H1 (cell line): ENCODE measurements around the gene BSG. TPM values are rescaled to one million over a fixed set of nuclear protein-coding genes. Genes with fewer than 3 reads are reported as not detected.
"Not testable (repeated sequence)": the region's sequence is repeated elsewhere in the genome, so short reads cannot be mapped to it uniquely, and the experiment has no call there.

Experiments used
- CTCF ChIA-PET: fragments of 300-600 bp; sonication (Branson Sonifier 250); formaldehyde crosslinking; loops from one replicate; lab custom pipeline; 2021; ENCODE audit not compliant: partially characterized antibody; lab: Charles Lee
- POLR2A ChIA-PET: fragments of 300-600 bp; sonication (Branson Sonifier 250); formaldehyde crosslinking; loops from one replicate; lab custom pipeline; 2021; ENCODE audit warnings: inconsistent platforms; ENCODE audit not compliant: partially characterized antibody; lab: Charles Lee
- DNase-seq, 2 experiments: peaks; one replicate each; pipeline versions ENCODE4 v3.0.0 to v3.0.0-alpha.2; 2010 to 2022; ENCODE audit warnings: low spot score in 2 of 2, low read depth in 1 of 2, mixed read lengths in 1 of 2
- FAIRE-seq: peaks from 2 replicates; lab custom pipeline; 2011; peaks lifted over from hg19 to GRCh38; lab: Jason Lieb, UNC
- H2AFZ ChIP-seq: 2 replicates; pipeline ENCODE4 v1.8.1; 2012; ENCODE audit warnings: low read length, inconsistent platforms
- H2AK5ac ChIP-seq: 2 replicates; pipeline ENCODE4 v1.6.1; 2013; ENCODE audit warnings: low read depth, low read length
- H2BK120ac ChIP-seq: replicated peaks from 2 replicates; pipeline ENCODE3; 2013; ENCODE audit warnings: low read depth, low read length, inconsistent platforms
- H2BK12ac ChIP-seq: 2 replicates; pipeline ENCODE4 v1.6.1; 2013; ENCODE audit warnings: low read depth, low read length
- H2BK15ac ChIP-seq: 2 replicates; pipeline ENCODE4 v1.6.1; 2013; ENCODE audit warnings: low read length
- H2BK20ac ChIP-seq: 2 replicates; pipeline ENCODE4 v1.6.1; 2013; ENCODE audit warnings: low read length
- H2BK5ac ChIP-seq: 2 replicates; pipeline ENCODE4 v1.6.1; 2013; ENCODE audit warnings: low read depth, low read length
- H3K14ac ChIP-seq: 2 replicates; pipeline ENCODE4 v1.6.1; 2013; ENCODE audit warnings: inconsistent platforms; ENCODE audit not compliant: insufficient read length
- H3K18ac ChIP-seq: 2 replicates; pipeline ENCODE4 v1.6.1; 2013; ENCODE audit warnings: low read length; ENCODE audit errors: extremely low read depth
- H3K23ac ChIP-seq: 2 replicates; pipeline ENCODE4 v1.6.1; 2013; ENCODE audit warnings: inconsistent platforms; ENCODE audit not compliant: insufficient read length
- H3K23me2 ChIP-seq: 2 replicates; pipeline ENCODE4 v1.6.1; 2013; ENCODE audit warnings: low read depth, low read length
- H3K27ac ChIP-seq: 2 replicates; pipeline ENCODE4 v1.6.1; 2011; ENCODE audit warnings: low read depth, low read length, inconsistent platforms
- H3K27me3 ChIP-seq, 4 experiments: replicated peaks in 1 of 4; 1 replicate in 1 of 4; 2 replicates in 3 of 4; pipeline versions ENCODE4 v1.6.1 to v1.8.1; 2011 to 2013; ENCODE audit warnings: low read length in 3 of 4, mild to moderate bottlenecking in 3 of 4, inconsistent platforms in 2 of 4, mixed read lengths in 2 of 4, moderate library complexity in 1 of 4; ENCODE audit not compliant: control insufficient read depth in 3 of 4, insufficient read depth in 3 of 4; ENCODE audit errors: extremely low read depth in 1 of 4
- H3K36me3 ChIP-seq, 4 experiments: 2 replicates each; pipeline versions ENCODE4 v1.6.1 to v1.8.1; 2011 to 2013; ENCODE audit warnings: mild to moderate bottlenecking in 4 of 4, low read length in 3 of 4, moderate library complexity in 2 of 4, control low read depth in 1 of 4, inconsistent platforms in 1 of 4; ENCODE audit not compliant: insufficient read depth in 4 of 4, control insufficient read depth in 2 of 4
- H3K4ac ChIP-seq: replicated peaks from 2 replicates; pipeline ENCODE3; 2013; ENCODE audit warnings: low read length, low read depth, mixed read lengths, inconsistent platforms; ENCODE audit not compliant: insufficient read length
- H3K4me1 ChIP-seq, 4 experiments: replicated peaks in 1 of 4; 1 replicate in 1 of 4; 2 replicates in 3 of 4; pipeline versions ENCODE4 v1.6.1 to v1.8.1; 2011 to 2013; ENCODE audit warnings: low read length in 3 of 4, inconsistent platforms in 2 of 4, mixed read lengths in 1 of 4; ENCODE audit not compliant: insufficient read depth in 4 of 4, control insufficient read depth in 3 of 4
- H3K4me2 ChIP-seq, 2 experiments: 2 replicates each; pipeline versions ENCODE4 v1.6.1 to v1.8.1; 2011 to 2013; ENCODE audit warnings: low read depth in 2 of 2, low read length in 2 of 2, control low read depth in 1 of 2, inconsistent platforms in 1 of 2, mild to moderate bottlenecking in 1 of 2; ENCODE audit not compliant: insufficient read depth in 1 of 2
- H3K4me3 ChIP-seq, 4 experiments: fragments of 200-600, 300-600 bp in 1 of 4; sonication (generic), shearing (Covaris generic), sonication (Bioruptor Twin) in 1 of 4; 2 replicates each; pipeline versions ENCODE4 v1.5.1 to v1.8.1; 2011 to 2016; ENCODE audit warnings: low read length in 4 of 4, low read depth in 3 of 4, control low read depth in 2 of 4, inconsistent platforms in 2 of 4, mild to moderate bottlenecking in 2 of 4, mixed read lengths in 1 of 4, moderate library complexity in 1 of 4; ENCODE audit not compliant: insufficient read depth in 2 of 4; ENCODE audit errors: extremely low read depth in 1 of 4
- H3K56ac ChIP-seq: replicated peaks from 2 replicates; pipeline ENCODE3; 2013; ENCODE audit warnings: low read depth, mild to moderate bottlenecking, mixed read lengths, low read length, inconsistent platforms; ENCODE audit not compliant: insufficient read length
- H3K79me1 ChIP-seq: 2 replicates; pipeline ENCODE4 v1.6.1; 2013; ENCODE audit warnings: low read depth, low read length, control low read depth
- H3K79me2 ChIP-seq, 2 experiments: 2 replicates each; pipeline versions ENCODE4 v1.6.1 to v1.8.1; 2012 to 2013; ENCODE audit warnings: low read length in 2 of 2, mild to moderate bottlenecking in 2 of 2, inconsistent platforms in 1 of 2; ENCODE audit not compliant: insufficient read depth in 2 of 2, control insufficient read depth in 1 of 2
- H3K9ac ChIP-seq, 4 experiments: replicated peaks in 1 of 4; 1 replicate in 1 of 4; 2 replicates in 3 of 4; pipeline versions ENCODE4 v1.6.1 to v1.8.1; 2011 to 2013; ENCODE audit warnings: low read depth in 3 of 4, low read length in 3 of 4, control low read depth in 2 of 4, mild to moderate bottlenecking in 2 of 4, moderate library complexity in 2 of 4, inconsistent platforms in 1 of 4; ENCODE audit errors: extremely low read depth in 1 of 4
- H3K9me3 ChIP-seq, 2 experiments: 2 replicates each; pipeline versions ENCODE4 v1.6.1 to v1.8.1; 2012 to 2013; ENCODE audit warnings: mild to moderate bottlenecking in 2 of 2, moderate library complexity in 2 of 2, control low read depth in 1 of 2, inconsistent platforms in 1 of 2, low read depth in 1 of 2, low read length in 1 of 2, mixed read lengths in 1 of 2; ENCODE audit not compliant: insufficient read depth in 2 of 2
- H4K20me1 ChIP-seq, 2 experiments: replicated peaks in 1 of 2; 2 replicates each; pipeline versions ENCODE3 to v1.8.1; 2011 to 2013; ENCODE audit warnings: inconsistent platforms in 2 of 2, low read length in 2 of 2, mild to moderate bottlenecking in 1 of 2; ENCODE audit not compliant: insufficient read depth in 2 of 2, control insufficient read depth in 1 of 2
- H4K5ac ChIP-seq: 2 replicates; pipeline ENCODE4 v1.6.1; 2013; ENCODE audit warnings: low read length, low read depth, mixed read lengths, inconsistent platforms; ENCODE audit not compliant: insufficient read length
- H4K8ac ChIP-seq: 2 replicates; pipeline ENCODE4 v1.8.0; 2013; ENCODE audit warnings: mild to moderate bottlenecking, moderate library complexity, low read length, inconsistent platforms; ENCODE audit not compliant: insufficient read depth; ENCODE audit errors: extremely low read depth
- H4K91ac ChIP-seq: replicated peaks from 2 replicates; pipeline ENCODE3; 2013; ENCODE audit warnings: low read length, mixed read lengths, inconsistent platforms; ENCODE audit not compliant: insufficient read length
- WGBS, 2 experiments: shearing (Covaris generic) in 1 of 2; methylation state at CpG; one replicate each; pipeline versions ENCODE4 v1.1.6 to v1.1.7; 2013 to 2015; ENCODE audit warnings: low lambda C conversion rate in 2 of 2, mixed read lengths in 2 of 2, inconsistent platforms in 1 of 2, low coverage in 1 of 2, missing lambda C conversion rate in 1 of 2; ENCODE audit not compliant: insufficient replicate concordance in 2 of 2, insufficient coverage in 1 of 2, insufficient read length in 1 of 2; ENCODE audit errors: extremely low coverage in 1 of 2, missing lambda C conversion rate in 1 of 2; 5-methylcytosine and 5-hydroxymethylcytosine counted together
- polyA plus RNA-seq, 7 experiments: library from polyadenylated mRNA; depleted of rRNA in 3 of 7; stranded (reverse) in 5 of 7; unstranded in 2 of 7; fragments of >200 nt in 5 of 7; fragments of 200-250 nt in 2 of 7; gene quantifications; 1 replicate in 5 of 7; 2 replicates in 1 of 7; 4 replicates in 1 of 7; pipeline versions ENCODE4 v1.2.1 to v1.2.3, GENCODE V29; 2011 to 2013; ENCODE audit warnings: missing spikeins in 2 of 7, mixed read lengths in 2 of 7
- total RNA-seq: library from RNA; stranded (reverse); fragmentation: NEBNext Ultra II Directional; extraction: Animal tissue kit (Norgen Biotek cat#: 25700); gene quantifications from 2 replicates; pipeline ENCODE4 v1.2.1, GENCODE V29; 2021

The BSG gene
- total and polyA plus RNA-seq, 2 of the 8 experiments (the other 6 are each of a cell fraction or from before 2014, with no cell fraction given): 726 to 1,055 TPM

GRCh38 chr19:603779-604178 lies 31.4 kb downstream of the BSG start:
- H2BK15ac ChIP-seq, H4K20me1 ChIP-seq, H3K79me2 ChIP-seq, H3K27me3 ChIP-seq, H4K8ac ChIP-seq, H3K23ac ChIP-seq, H2AFZ ChIP-seq, H2BK12ac ChIP-seq, H3K4ac ChIP-seq, H3K23me2 ChIP-seq, H3K79me1 ChIP-seq, H2AK5ac ChIP-seq, H2BK5ac ChIP-seq, H2BK20ac ChIP-seq, H3K4me2 ChIP-seq, H3K27ac ChIP-seq, H3K36me3 ChIP-seq, H3K56ac ChIP-seq, H2BK120ac ChIP-seq, H3K4me3 ChIP-seq, H4K5ac ChIP-seq, H3K4me1 ChIP-seq, DNase-seq, FAIRE-seq, H4K91ac ChIP-seq, H3K9ac ChIP-seq, CTCF ChIA-PET, H3K14ac ChIP-seq, H3K18ac ChIP-seq, POLR2A ChIA-PET: not testable (repeated sequence)
- peaks cover 0 to 30% of the 10 kb centered on the region in 2 experiments; a peak in 1 of 4 replicates for H3K9me3 ChIP-seq
- WGBS, 2 experiments: 90% methylated on average over 11 of the region's 20 CpGs; no CpG with 5 or more reads in 1 of the 2 experiments
